ENCODE measurements around the gene RABGGTB. TPM values are rescaled to one million over a fixed set of nuclear protein-coding genes. Genes with fewer than 3 reads are reported as not detected.

RABGGTB gene
- total and polyA plus RNA-seq, 9 of the 15 experiments (the other 6 are each of a cell fraction or from before 2014, with no cell fraction given) = 148 to 354 (median 206) TPM

DNA sequence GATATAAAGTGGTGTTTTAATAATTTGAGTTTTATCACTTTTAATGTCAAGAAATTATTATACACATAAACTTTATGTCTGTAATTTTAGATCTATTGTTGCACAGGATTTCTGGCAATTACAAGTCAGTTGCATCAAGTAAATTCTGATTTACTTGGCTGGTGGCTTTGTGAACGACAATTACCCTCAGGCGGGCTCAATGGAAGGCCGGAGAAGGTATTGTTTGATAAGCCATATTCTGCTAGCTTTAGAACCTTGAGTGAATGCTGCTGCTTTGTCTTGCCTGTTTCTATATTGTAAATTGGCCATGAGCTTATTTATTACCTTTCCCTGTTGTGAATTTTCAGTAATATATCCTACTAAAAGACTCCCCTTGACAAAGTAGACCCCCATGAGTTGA is 6.0 kb downstream of the RABGGTB start:
- Histone ChIP-seq H3K9ac (ENCODE audit: insufficient read depth in 1 of 2, low read depth in 2 of 2, low read length in 2 of 2) (peak overlapping the region in 1 of 2 experiments; percentile 95; a peak in 1 of 4 replicates), H3K4me3 (no peak overlapping the region; the same call in 1 of the 2 replicates), H3K27ac (ENCODE audit: extremely low read depth, low read depth, low read length) (peak overlapping the region; percentile 18; the same call in 1 of the 3 replicates), H2AFZ (ENCODE audit: low read depth, low read length) (no peak overlapping the region), H3K27me3 (ENCODE audit: control insufficient read depth in 2 of 2, insufficient read depth in 2 of 2, low read length in 2 of 2) (no peaks in the 10 kb centered on the region), H3K36me3 (ENCODE audit: control insufficient read depth, insufficient read depth, low read length) (peaks cover 93% of the 10 kb centered on the region), H3K4me1 (replicated peaks in 1 of 2; ENCODE audit: control insufficient read depth in 2 of 2, insufficient read depth in 2 of 2, low read length in 2 of 2) (peaks cover 10 to 13% of the 10 kb centered on the region in 2 experiments; a peak in 4 of 5 replicates), H3K9me1 (ENCODE audit: control insufficient read depth, insufficient read depth, low read length) (no peaks in the 10 kb centered on the region), H3K9me3 (replicated peaks; ENCODE audit: control insufficient read depth, insufficient read depth, low read depth, low read length) (no peaks in the 10 kb centered on the region), H3K4me2 (ENCODE audit: insufficient read depth, low read length) (peak overlapping the region; percentile 29; the same call in 1 of the 2 replicates), H3K79me2 (ENCODE audit: control insufficient read depth, insufficient read depth, low read length) (peaks cover 74% of the 10 kb centered on the region), H4K20me1 (replicated peaks; ENCODE audit: control insufficient read depth, insufficient read depth, low read length) (peaks cover 62% of the 10 kb centered on the region)
- 83% methylated on average over 3 of the region's 3 CpGs for WGBS (ENCODE audit: insufficient coverage, low coverage, missing lambda C conversion rate)
- ChIA-PET POLR2A (no interaction called here), CTCF (ENCODE audit: low intra/inter-chr PET ratio) (no interaction called here)
- DNase-seq (ENCODE audit: extremely low read depth in 1 of 4, low spot score in 3 of 4) (no peak), ATAC-seq (no peak), FAIRE-seq (no peak)
- BruUV-seq (replicated peaks) = no TSS peak
- in situ Hi-C loops (cut with MboI) = no loop called here
- intact Hi-C loops (cut with micrococcal nuclease) = no loop called here
- TF ChIP-seq, protein P1, sequence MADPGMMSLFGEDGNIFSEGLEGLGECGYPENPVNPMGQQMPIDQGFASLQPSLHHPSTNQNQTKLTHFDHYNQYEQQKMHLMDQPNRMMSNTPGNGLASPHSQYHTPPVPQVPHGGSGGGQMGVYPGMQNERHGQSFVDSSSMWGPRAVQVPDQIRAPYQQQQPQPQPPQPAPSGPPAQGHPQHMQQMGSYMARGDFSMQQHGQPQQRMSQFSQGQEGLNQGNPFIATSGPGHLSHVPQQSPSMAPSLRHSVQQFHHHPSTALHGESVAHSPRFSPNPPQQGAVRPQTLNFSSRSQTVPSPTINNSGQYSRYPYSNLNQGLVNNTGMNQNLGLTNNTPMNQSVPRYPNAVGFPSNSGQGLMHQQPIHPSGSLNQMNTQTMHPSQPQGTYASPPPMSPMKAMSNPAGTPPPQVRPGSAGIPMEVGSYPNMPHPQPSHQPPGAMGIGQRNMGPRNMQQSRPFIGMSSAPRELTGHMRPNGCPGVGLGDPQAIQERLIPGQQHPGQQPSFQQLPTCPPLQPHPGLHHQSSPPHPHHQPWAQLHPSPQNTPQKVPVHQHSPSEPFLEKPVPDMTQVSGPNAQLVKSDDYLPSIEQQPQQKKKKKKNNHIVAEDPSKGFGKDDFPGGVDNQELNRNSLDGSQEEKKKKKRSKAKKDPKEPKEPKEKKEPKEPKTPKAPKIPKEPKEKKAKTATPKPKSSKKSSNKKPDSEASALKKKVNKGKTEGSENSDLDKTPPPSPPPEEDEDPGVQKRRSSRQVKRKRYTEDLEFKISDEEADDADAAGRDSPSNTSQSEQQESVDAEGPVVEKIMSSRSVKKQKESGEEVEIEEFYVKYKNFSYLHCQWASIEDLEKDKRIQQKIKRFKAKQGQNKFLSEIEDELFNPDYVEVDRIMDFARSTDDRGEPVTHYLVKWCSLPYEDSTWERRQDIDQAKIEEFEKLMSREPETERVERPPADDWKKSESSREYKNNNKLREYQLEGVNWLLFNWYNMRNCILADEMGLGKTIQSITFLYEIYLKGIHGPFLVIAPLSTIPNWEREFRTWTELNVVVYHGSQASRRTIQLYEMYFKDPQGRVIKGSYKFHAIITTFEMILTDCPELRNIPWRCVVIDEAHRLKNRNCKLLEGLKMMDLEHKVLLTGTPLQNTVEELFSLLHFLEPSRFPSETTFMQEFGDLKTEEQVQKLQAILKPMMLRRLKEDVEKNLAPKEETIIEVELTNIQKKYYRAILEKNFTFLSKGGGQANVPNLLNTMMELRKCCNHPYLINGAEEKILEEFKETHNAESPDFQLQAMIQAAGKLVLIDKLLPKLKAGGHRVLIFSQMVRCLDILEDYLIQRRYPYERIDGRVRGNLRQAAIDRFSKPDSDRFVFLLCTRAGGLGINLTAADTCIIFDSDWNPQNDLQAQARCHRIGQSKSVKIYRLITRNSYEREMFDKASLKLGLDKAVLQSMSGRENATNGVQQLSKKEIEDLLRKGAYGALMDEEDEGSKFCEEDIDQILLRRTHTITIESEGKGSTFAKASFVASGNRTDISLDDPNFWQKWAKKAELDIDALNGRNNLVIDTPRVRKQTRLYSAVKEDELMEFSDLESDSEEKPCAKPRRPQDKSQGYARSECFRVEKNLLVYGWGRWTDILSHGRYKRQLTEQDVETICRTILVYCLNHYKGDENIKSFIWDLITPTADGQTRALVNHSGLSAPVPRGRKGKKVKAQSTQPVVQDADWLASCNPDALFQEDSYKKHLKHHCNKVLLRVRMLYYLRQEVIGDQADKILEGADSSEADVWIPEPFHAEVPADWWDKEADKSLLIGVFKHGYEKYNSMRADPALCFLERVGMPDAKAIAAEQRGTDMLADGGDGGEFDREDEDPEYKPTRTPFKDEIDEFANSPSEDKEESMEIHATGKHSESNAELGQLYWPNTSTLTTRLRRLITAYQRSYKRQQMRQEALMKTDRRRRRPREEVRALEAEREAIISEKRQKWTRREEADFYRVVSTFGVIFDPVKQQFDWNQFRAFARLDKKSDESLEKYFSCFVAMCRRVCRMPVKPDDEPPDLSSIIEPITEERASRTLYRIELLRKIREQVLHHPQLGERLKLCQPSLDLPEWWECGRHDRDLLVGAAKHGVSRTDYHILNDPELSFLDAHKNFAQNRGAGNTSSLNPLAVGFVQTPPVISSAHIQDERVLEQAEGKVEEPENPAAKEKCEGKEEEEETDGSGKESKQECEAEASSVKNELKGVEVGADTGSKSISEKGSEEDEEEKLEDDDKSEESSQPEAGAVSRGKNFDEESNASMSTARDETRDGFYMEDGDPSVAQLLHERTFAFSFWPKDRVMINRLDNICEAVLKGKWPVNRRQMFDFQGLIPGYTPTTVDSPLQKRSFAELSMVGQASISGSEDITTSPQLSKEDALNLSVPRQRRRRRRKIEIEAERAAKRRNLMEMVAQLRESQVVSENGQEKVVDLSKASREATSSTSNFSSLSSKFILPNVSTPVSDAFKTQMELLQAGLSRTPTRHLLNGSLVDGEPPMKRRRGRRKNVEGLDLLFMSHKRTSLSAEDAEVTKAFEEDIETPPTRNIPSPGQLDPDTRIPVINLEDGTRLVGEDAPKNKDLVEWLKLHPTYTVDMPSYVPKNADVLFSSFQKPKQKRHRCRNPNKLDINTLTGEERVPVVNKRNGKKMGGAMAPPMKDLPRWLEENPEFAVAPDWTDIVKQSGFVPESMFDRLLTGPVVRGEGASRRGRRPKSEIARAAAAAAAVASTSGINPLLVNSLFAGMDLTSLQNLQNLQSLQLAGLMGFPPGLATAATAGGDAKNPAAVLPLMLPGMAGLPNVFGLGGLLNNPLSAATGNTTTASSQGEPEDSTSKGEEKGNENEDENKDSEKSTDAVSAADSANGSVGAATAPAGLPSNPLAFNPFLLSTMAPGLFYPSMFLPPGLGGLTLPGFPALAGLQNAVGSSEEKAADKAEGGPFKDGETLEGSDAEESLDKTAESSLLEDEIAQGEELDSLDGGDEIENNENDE (IDR thresholded peaks at IDR 0.05; ENCODE audit: low read depth, low read length) = no peak
- TF ChIP-seq CEBPB (tag; IDR thresholded peaks at IDR 0.05) (no peak), ETV5 (CRISPR knock-in tag; IDR thresholded peaks at IDR 0.05; ENCODE audit: low read depth) (no peak), ZNF232 (CRISPR knock-in tag; IDR thresholded peaks at IDR 0.05) (no peak), POLR2AphosphoS2 (IDR thresholded peaks at IDR 0.05; ENCODE audit: low read length) (no peak), GABPB2 (CRISPR knock-in tag; conservative IDR thresholded peaks at IDR 0.05) (no peak)
- TF ChIP-seq, protein P2, sequence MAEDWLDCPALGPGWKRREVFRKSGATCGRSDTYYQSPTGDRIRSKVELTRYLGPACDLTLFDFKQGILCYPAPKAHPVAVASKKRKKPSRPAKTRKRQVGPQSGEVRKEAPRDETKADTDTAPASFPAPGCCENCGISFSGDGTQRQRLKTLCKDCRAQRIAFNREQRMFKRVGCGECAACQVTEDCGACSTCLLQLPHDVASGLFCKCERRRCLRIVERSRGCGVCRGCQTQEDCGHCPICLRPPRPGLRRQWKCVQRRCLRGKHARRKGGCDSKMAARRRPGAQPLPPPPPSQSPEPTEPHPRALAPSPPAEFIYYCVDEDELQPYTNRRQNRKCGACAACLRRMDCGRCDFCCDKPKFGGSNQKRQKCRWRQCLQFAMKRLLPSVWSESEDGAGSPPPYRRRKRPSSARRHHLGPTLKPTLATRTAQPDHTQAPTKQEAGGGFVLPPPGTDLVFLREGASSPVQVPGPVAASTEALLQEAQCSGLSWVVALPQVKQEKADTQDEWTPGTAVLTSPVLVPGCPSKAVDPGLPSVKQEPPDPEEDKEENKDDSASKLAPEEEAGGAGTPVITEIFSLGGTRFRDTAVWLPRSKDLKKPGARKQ (CRISPR knock-in tag; IDR thresholded peaks at IDR 0.05) = no peak
- TF ChIP-seq, protein P3, sequence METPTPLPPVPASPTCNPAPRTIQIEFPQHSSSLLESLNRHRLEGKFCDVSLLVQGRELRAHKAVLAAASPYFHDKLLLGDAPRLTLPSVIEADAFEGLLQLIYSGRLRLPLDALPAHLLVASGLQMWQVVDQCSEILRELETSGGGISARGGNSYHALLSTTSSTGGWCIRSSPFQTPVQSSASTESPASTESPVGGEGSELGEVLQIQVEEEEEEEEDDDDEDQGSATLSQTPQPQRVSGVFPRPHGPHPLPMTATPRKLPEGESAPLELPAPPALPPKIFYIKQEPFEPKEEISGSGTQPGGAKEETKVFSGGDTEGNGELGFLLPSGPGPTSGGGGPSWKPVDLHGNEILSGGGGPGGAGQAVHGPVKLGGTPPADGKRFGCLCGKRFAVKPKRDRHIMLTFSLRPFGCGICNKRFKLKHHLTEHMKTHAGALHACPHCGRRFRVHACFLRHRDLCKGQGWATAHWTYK (CRISPR knock-in tag; IDR thresholded peaks at IDR 0.05) = no peak

All from K562 (cell line).